H9 (cell line): Measurements from ENCODE around the gene ZCCHC10. TPM values are rescaled to one million over a fixed set of nuclear protein-coding genes. Genes with fewer than 3 reads are reported as not detected.
"Not testable (repeated sequence)": the region's sequence is repeated elsewhere in the genome, so short reads cannot be mapped to it uniquely, and the experiment has no call there.

ENCODE experiments used
- DNase-seq: peaks from one replicate; pipeline ENCODE4 v3.0.0-alpha.2; 2017
- H2AFZ ChIP-seq: one replicate; pipeline ENCODE4 v1.6.1; 2013; ENCODE audit warnings: mild to moderate bottlenecking, low read length, control low read depth, moderate library complexity
- H2AK5ac ChIP-seq: 2 replicates; pipeline ENCODE4 v1.6.1; 2013; ENCODE audit warnings: low read length, control low read depth, mixed read lengths; ENCODE audit not compliant: insufficient read length
- H2BK120ac ChIP-seq: one replicate; pipeline ENCODE4 v1.6.1; 2013; ENCODE audit warnings: low read depth, mild to moderate bottlenecking, low read length, control low read depth, inconsistent platforms; ENCODE audit not compliant: poor library complexity, severe bottlenecking
- H2BK12ac ChIP-seq: 2 replicates; pipeline ENCODE4 v1.6.1; 2013; ENCODE audit warnings: low read length, control low read depth, mixed read lengths, low read depth; ENCODE audit not compliant: insufficient read length
- H2BK15ac ChIP-seq: 2 replicates; pipeline ENCODE4 v1.6.1; 2013; ENCODE audit warnings: low read depth, low read length, control low read depth
- H2BK20ac ChIP-seq: one replicate; pipeline ENCODE4 v1.6.1; 2013; ENCODE audit warnings: low read depth, mild to moderate bottlenecking, low read length, control low read depth, inconsistent platforms; ENCODE audit not compliant: poor library complexity, severe bottlenecking
- H2BK5ac ChIP-seq: 2 replicates; pipeline ENCODE4 v1.6.1; 2013; ENCODE audit warnings: low read length, control low read depth, mixed read lengths; ENCODE audit not compliant: insufficient read length
- H3K14ac ChIP-seq: 2 replicates; pipeline ENCODE4 v1.6.1; 2013; ENCODE audit warnings: low read length, control low read depth; ENCODE audit not compliant: insufficient read depth
- H3K18ac ChIP-seq: 2 replicates; pipeline ENCODE4 v1.6.1; 2013; ENCODE audit warnings: low read depth, mild to moderate bottlenecking, mixed read lengths, low read length, control low read depth; ENCODE audit not compliant: insufficient read length
- H3K23ac ChIP-seq: 2 replicates; pipeline ENCODE4 v1.6.1; 2013; ENCODE audit warnings: low read length, control low read depth, mixed read lengths, low read depth; ENCODE audit not compliant: insufficient read length
- H3K23me2 ChIP-seq: 2 replicates; pipeline ENCODE4 v1.6.1; 2013; ENCODE audit warnings: low read depth, mild to moderate bottlenecking, mixed read lengths, low read length, control low read depth; ENCODE audit not compliant: insufficient read length, poor library complexity, severe bottlenecking
- H3K27ac ChIP-seq: 2 replicates; pipeline ENCODE4 v1.5.1; 2013; ENCODE audit warnings: low read length, control low read depth, mixed read lengths, low read depth; ENCODE audit not compliant: insufficient read length
- H3K27me3 ChIP-seq: 2 replicates; pipeline ENCODE4 v1.6.1; 2013; ENCODE audit warnings: low read length, control low read depth, inconsistent platforms; ENCODE audit not compliant: insufficient read depth
- H3K4ac ChIP-seq: 2 replicates; pipeline ENCODE4 v1.6.1; 2013; ENCODE audit warnings: low read depth, mild to moderate bottlenecking, control low read depth, inconsistent platforms, low read length, moderate library complexity
- H3K4me1 ChIP-seq: 2 replicates; pipeline ENCODE4 v1.6.1; 2013; ENCODE audit warnings: low read length, control low read depth, inconsistent platforms; ENCODE audit not compliant: insufficient read depth
- H3K4me2 ChIP-seq: 2 replicates; pipeline ENCODE4 v1.6.1; 2013; ENCODE audit warnings: low read length, control low read depth, mixed read lengths; ENCODE audit not compliant: insufficient read length, insufficient read depth
- H3K56ac ChIP-seq: 2 replicates; pipeline ENCODE4 v1.6.1; 2013; ENCODE audit warnings: low read depth, mild to moderate bottlenecking, mixed read lengths, low read length, control low read depth; ENCODE audit not compliant: insufficient read length
- H3K79me1 ChIP-seq: 2 replicates; pipeline ENCODE4 v1.6.1; 2013; ENCODE audit warnings: low read depth, mild to moderate bottlenecking, moderate library complexity, low read length, control low read depth, inconsistent platforms; ENCODE audit not compliant: insufficient read depth, poor library complexity, severe bottlenecking
- H3K79me2 ChIP-seq: 2 replicates; pipeline ENCODE4 v1.6.1; 2013; ENCODE audit warnings: low read length, control low read depth, inconsistent platforms; ENCODE audit not compliant: insufficient read depth
- H3K9ac ChIP-seq: 2 replicates; pipeline ENCODE4 v1.6.1; 2013; ENCODE audit warnings: low read length, control low read depth, mixed read lengths; ENCODE audit not compliant: insufficient read length; ENCODE audit errors: extremely low read depth
- H3K9me3 ChIP-seq: one replicate; pipeline ENCODE4 v1.6.1; 2013; ENCODE audit warnings: low read depth, low read length, inconsistent platforms; ENCODE audit not compliant: control insufficient read depth
- H3T11ph ChIP-seq: one replicate; pipeline ENCODE4 v1.6.1; 2013; ENCODE audit warnings: mild to moderate bottlenecking, low read length, control low read depth, inconsistent platforms
- H4K20me1 ChIP-seq: one replicate; pipeline ENCODE4 v1.6.1; 2013; ENCODE audit not compliant: control insufficient read depth, insufficient read length, insufficient read depth
- H4K5ac ChIP-seq: 2 replicates; pipeline ENCODE4 v1.6.1; 2013; ENCODE audit warnings: low read depth, mild to moderate bottlenecking, mixed read lengths, low read length, control low read depth; ENCODE audit not compliant: insufficient read length
- H4K8ac ChIP-seq: replicated peaks from 2 replicates; pipeline ENCODE4 v1.6.1; 2013; ENCODE audit warnings: low read length, control low read depth, mixed read lengths, low read depth; ENCODE audit not compliant: insufficient read length
- H4K91ac ChIP-seq: 2 replicates; pipeline ENCODE4 v1.6.1; 2013; ENCODE audit warnings: low read depth, mild to moderate bottlenecking, moderate library complexity, mixed read lengths, low read length, control low read depth; ENCODE audit not compliant: insufficient read length
- H3K27ac Mint-ChIP-seq, 3 experiments: 2 replicates in 2 of 3; 3 replicates in 1 of 3; pipeline ENCODE4 v1.8.0; 2020 to 2021; ENCODE audit warnings: mixed read lengths in 3 of 3, mild to moderate bottlenecking in 1 of 3, moderate library complexity in 1 of 3
- H3K27me3 Mint-ChIP-seq: 2 replicates; pipeline ENCODE4 v1.8.0; 2021; ENCODE audit warnings: low read depth, mild to moderate bottlenecking, moderate library complexity, mixed read lengths
- H3K36me3 Mint-ChIP-seq, 3 experiments: 2 replicates in 2 of 3; 3 replicates in 1 of 3; pipeline ENCODE4 v1.8.0; 2020 to 2021; ENCODE audit warnings: low read depth in 3 of 3, mixed read lengths in 3 of 3; ENCODE audit not compliant: insufficient read depth in 1 of 3
- H3K4me1 Mint-ChIP-seq, 2 experiments: 2 replicates each; pipeline ENCODE4 v1.8.0; 2020; ENCODE audit warnings: mixed read lengths in 2 of 2
- H3K4me3 Mint-ChIP-seq, 2 experiments: 2 replicates in 1 of 2; 3 replicates in 1 of 2; pipeline ENCODE4 v1.8.0; 2020 to 2021; ENCODE audit warnings: mild to moderate bottlenecking in 2 of 2, mixed read lengths in 2 of 2, moderate library complexity in 1 of 2
- H3K9me3 Mint-ChIP-seq, 2 experiments: 2 replicates in 1 of 2; 3 replicates in 1 of 2; pipeline ENCODE4 v1.8.0; 2020; ENCODE audit warnings: mild to moderate bottlenecking in 2 of 2, mixed read lengths in 2 of 2, moderate library complexity in 1 of 2
- WGBS: extraction: QIAGEN DNeasy Blood & Tissue Kit; methylation state at CpG from one replicate; pipeline ENCODE4 v1.1.7; 2013; ENCODE audit warnings: missing lambda C conversion rate, low lambda C conversion rate, mixed read lengths; ENCODE audit not compliant: insufficient read length; ENCODE audit errors: extremely low coverage; 5-methylcytosine and 5-hydroxymethylcytosine counted together
- total RNA-seq: library from RNA; stranded (reverse); gene quantifications from 2 replicates; pipeline ENCODE4 v1.2.1, GENCODE V29; 2021

Gene ZCCHC10
- total RNA-seq, 1 experiment from 2014 or later, result 34.0 TPM

DNA sequence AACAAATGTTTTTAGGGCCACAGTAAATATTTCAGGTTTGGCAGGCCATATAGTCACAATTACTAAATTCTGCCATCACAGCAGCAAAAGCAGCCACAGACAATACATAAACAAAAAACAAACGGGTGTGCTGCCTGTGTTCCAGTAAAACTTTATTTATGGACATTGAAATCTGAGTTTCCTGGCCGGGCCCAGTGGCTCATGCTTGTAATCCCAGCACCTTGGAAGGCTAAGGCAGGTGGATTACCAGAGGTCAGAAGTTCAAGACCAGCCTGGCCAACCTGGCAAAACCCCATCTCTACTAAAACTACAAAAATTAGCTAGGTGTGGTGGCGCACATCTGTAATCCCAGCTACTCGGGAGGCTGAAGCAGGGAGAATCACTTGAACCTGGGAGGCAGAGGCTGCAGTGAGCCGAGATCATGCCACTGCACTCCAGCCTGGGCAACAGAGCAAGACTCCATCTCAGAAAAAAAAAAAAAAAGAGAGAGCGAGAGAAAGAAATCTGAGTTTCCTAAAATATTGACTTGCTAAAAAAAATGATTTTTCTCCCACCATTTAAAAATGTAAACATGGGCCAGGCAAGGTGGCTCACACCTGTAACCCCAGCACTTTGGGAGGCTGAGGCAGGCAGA lies 70.1 kb downstream of the ZCCHC10 start:
- H3K14ac ChIP-seq, H2BK15ac ChIP-seq: not testable (repeated sequence)

More for the DNA sequence above, 70.1 kb downstream of the ZCCHC10 start:
- not testable (repeated sequence) for H3K27ac Mint-ChIP-seq, H3K27ac ChIP-seq, H2BK20ac ChIP-seq, H3K4me3 Mint-ChIP-seq, H3K9ac ChIP-seq, H3K23me2 ChIP-seq, H3K56ac ChIP-seq, H2BK5ac ChIP-seq, H3K4ac ChIP-seq, H2BK12ac ChIP-seq, H3K4me1 Mint-ChIP-seq, H4K8ac ChIP-seq, DNase-seq, H3T11ph ChIP-seq, H2AK5ac ChIP-seq, H3K27me3 Mint-ChIP-seq, H3K4me2 ChIP-seq, H4K91ac ChIP-seq, H2BK120ac ChIP-seq, H3K18ac ChIP-seq, H3K79me1 ChIP-seq, H3K27me3 ChIP-seq, H3K4me1 ChIP-seq, H3K23ac ChIP-seq, H4K5ac ChIP-seq, H4K20me1 ChIP-seq, H2AFZ ChIP-seq, H3K9me3 ChIP-seq, H3K9me3 Mint-ChIP-seq
- H3K36me3 Mint-ChIP-seq, result peaks cover 13 to 23% (median 20%) of the 10 kb centered on the region in 3 experiments; a peak in 6 of 7 replicates
- H3K79me2 ChIP-seq, result peaks cover 59% of the 10 kb centered on the region; the same call in 1 of the 2 replicates
- no CpG with 5 or more reads among the region's 6 CpGs for WGBS
